Transverse colon (tissue), 4 donors: ENCODE data around the gene RAX.

Experiments used
- EP300 ChIP-seq: sonication (generic); formaldehyde crosslinking; IDR thresholded peaks from one replicate; pipeline ENCODE4 v1.6.1; 2017; ENCODE audit warnings: antibody characterized with exemption, low read depth
- POLR2A ChIP-seq: fragments of 450-650 bp; IDR thresholded peaks from one replicate; pipeline ENCODE4 v1.6.1; 2016; ENCODE audit warnings: antibody characterized with exemption, mild to moderate bottlenecking, moderate library complexity
- POLR2AphosphoS5 ChIP-seq, 3 donors: sonication (generic); formaldehyde crosslinking; IDR thresholded peaks; one replicate each; pipeline ENCODE4 v1.6.1; 2016; ENCODE audit warnings: antibody characterized with exemption in 3 of 3
- TF ChIP-seq, protein P1 (sequence below), 5 experiments: fragments of 200-600 bp in 3 of 5; fragments of 450-650 bp in 2 of 5; sonication (generic) in 3 of 5; IDR thresholded peaks; 1 replicate in 2 of 5; 2 replicates in 3 of 5; pipeline ENCODE4 v1.5.1; 2016 to 2017; ENCODE audit warnings: antibody characterized with exemption in 5 of 5, inconsistent platforms in 3 of 5, mild to moderate bottlenecking in 2 of 5, moderate library complexity in 1 of 5

GRCh38 chr18:59270689-59271257 lies 2.5 kb downstream of the RAX start:
- TF ChIP-seq, protein P1, sequence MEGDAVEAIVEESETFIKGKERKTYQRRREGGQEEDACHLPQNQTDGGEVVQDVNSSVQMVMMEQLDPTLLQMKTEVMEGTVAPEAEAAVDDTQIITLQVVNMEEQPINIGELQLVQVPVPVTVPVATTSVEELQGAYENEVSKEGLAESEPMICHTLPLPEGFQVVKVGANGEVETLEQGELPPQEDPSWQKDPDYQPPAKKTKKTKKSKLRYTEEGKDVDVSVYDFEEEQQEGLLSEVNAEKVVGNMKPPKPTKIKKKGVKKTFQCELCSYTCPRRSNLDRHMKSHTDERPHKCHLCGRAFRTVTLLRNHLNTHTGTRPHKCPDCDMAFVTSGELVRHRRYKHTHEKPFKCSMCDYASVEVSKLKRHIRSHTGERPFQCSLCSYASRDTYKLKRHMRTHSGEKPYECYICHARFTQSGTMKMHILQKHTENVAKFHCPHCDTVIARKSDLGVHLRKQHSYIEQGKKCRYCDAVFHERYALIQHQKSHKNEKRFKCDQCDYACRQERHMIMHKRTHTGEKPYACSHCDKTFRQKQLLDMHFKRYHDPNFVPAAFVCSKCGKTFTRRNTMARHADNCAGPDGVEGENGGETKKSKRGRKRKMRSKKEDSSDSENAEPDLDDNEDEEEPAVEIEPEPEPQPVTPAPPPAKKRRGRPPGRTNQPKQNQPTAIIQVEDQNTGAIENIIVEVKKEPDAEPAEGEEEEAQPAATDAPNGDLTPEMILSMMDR (IDR thresholded peaks at IDR 0.05): no peak
- TF ChIP-seq POLR2AphosphoS5 (IDR thresholded peaks at IDR 0.05) (no peak), EP300 (no peak), POLR2A (no peak)
